NCI-H1092 (cell line): ENCODE data around the gene NOTCH1.

Source experiments
- DNase-seq: peaks from one replicate; lab custom pipeline; 2025; lab: John Stamatoyannopoulos, UW

Gene NOTCH1

DNA sequence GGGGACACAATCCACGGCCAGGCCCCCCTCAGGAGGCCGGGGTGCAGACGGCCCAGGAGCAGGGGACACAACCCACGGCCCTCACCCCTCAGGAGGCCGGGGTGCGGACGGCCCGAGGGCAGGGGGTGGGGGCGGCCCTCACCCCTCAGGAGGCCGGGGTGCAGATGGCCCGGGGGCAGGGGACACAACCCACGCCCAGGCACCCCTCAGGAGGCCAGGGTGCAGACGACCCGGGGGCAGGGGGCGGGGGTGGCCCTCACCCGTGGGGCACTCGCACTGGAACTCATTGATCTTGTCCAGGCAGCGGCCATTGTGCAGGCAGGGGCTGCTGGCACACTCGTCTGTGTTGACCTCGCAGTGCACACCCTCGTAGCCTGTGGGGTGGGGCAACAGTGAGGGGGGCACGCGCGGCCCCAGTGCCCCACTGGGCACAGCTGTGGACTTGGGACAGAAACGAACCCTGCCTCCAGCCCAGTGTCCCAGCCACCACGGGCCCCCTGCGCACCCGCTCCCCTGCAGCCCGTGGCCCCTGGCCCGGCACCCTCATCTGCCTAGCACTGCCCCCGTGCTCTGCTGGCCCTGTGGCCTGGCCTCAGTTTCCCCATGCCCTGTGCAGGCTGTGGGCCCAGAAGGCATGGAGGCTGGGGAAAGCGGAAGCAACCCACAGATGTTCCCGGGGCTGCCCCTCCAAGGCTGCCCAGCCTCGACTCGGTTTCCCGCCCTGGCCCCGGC lies 28.7 kb downstream of the NOTCH1 start:
- no peak for DNase-seq

GRCh38 chr9:136516191-136516654 lies 29.6 kb downstream of the NOTCH1 start:
- DNase-seq = no peak

DNA sequence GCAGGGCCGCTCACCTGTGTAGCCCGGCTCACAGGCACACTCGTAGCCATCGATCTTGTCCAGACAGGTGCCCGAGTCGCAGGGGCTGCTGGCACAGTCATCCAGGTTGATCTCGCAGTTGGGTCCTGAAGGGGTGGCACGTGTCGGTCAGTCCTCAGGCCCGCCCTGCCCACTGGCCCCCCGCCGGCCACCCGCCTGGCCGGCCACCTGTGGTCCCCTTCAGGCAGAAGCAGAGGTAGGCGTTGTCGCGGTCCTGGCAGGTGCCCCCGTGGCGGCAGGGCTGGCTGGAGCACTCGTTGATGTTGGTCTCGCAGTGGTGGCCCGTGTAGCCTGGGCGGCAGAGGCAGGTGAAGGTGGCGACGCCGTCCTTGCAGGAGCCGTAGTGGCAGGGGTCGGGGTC lies 30.6 kb downstream of the NOTCH1 start:
- no peak for DNase-seq

GRCh38 chr9:136514022-136514714 lies 31.7 kb downstream of the NOTCH1 start:
- no peak for DNase-seq

- no peak for DNase-seq
Observed at GRCh38 chr9:136513191-136513590, 32.7 kb downstream of the NOTCH1 start.

DNA sequence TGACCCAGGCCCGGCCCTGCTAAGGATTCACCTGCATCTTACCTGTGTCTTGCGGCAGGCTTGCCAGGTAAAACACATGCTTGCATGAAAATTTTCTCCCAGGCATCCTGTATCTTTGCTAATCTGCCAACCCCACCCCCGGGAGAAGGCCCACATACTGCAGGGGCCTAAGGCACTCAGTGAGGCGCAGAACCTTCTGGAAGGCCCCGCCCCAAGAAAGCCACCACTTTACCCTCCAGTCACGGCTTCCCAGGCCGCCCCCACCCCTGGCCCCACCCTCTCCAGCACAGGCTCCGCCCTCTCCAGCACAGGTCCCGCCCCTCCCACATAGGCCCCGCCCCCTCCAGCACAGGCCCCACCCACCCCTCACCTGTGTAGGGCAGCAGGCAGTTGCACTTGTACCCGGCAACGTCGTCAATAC lies 33.2 kb downstream of the NOTCH1 start:
- no peak for DNase-seq

GRCh38 chr9:136511670-136512592 lies 33.9 kb downstream of the NOTCH1 start:
- DNase-seq = no peak

GRCh38 chr9:136511144-136511669 lies 34.6 kb downstream of the NOTCH1 start:
- DNase-seq = no peak

- no peak for DNase-seq
Observed at GRCh38 chr9:136510561-136510960, 35.3 kb downstream of the NOTCH1 start.

- DNase-seq = no peak
Observed at GRCh38 chr9:136509549-136509948, 36.3 kb downstream of the NOTCH1 start.

- DNase-seq = no peak
Observed at GRCh38 chr9:136508729-136509500, 36.9 kb downstream of the NOTCH1 start.

- no peak for DNase-seq
Observed at GRCh38 chr9:136507992-136508375, 37.9 kb downstream of the NOTCH1 start.

- DNase-seq = no peak
Observed at GRCh38 chr9:136507221-136507991, 38.4 kb downstream of the NOTCH1 start.

- DNase-seq = no peak
Observed at GRCh38 chr9:136506425-136506824, 39.4 kb downstream of the NOTCH1 start.

DNA sequence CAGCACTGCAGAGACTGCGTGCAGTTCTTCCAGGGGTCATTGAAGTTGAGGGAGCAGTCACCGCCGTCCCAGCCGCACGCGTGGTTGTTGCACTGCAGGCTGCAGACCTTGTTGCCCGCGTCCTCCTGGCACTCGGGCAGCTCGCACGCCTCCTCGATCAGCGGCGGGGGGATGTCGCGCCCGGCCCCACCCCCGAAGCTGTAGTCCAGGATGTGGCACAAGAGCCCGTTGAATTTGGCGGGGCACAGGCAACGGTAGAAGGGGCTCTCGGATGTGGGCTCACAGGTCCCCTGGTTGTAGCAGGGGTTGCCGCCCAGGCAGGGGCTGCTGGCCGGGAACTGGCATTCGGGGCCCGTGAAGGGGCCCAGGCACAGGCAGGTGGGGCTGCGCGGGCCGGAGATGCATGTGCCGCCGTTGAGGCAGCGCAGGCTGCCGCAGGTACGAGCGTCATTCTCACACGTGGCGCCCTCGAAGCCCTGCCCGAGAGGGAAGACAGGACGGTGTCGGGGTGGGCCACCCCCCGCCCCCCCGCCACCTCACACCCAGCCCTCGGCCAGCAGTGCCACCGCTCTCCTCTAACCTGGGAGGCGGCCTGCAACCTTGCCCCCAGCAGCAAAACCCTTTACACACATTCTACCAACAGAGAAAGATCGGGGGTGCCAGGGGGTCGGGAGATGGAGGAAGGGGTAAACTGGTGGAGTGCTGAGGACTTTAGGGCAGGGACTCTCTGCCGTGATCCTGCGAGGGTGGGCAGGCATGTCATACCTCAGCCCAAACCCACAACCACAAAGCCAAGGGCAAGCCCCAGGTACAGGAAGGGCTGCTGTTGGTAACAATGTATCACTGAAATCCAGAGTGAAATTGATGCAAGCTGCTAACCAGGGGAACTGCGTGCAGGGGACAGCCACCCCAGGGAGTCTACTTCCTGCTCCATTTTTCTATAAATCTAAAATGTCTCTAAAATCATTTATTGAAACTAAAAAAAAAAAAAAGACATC lies 40.1 kb downstream of the NOTCH1 start:
- DNase-seq = no peak

DNA sequence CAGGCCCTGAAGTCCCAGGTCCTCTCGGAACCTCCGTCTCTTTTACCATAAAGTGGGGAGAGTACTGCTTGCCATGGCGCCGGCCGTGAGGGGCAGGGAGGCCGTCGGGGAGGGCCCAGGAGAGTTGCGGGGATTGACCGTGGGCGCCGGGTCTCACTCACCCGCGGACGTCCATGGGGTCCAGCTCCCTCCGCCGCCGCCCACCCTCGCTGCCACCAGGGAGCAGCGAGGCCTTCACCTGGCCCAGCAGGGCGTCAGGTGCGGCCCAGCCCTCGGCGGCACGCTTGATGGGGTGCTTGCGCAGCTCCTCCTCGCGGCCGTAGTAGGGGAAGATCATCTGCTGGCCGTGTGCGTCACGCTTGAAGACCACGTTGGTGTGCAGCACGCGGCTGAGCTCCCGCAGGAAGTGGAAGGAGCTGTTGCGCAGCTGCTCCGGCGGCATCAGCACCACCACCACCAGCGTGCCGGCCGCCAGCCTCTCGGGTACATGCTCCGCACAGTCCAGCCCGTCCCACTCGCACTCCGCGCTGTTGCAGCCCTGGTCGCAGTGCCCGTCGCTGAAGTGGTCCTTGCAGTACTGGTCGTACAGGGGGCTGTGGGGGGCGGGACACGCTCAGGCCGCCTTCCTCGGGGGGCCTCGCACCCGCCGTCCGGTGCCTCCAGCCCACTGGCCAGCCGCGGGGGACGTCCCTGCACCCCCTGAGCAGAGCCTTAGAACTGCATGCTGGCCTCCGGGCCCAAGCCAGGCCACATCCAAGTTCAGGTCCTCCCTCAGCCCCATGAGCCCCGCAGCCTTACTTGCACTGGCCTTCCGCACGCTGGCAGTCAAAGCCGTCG lies 41.1 kb downstream of the NOTCH1 start:
- DNase-seq = no peak

DNA sequence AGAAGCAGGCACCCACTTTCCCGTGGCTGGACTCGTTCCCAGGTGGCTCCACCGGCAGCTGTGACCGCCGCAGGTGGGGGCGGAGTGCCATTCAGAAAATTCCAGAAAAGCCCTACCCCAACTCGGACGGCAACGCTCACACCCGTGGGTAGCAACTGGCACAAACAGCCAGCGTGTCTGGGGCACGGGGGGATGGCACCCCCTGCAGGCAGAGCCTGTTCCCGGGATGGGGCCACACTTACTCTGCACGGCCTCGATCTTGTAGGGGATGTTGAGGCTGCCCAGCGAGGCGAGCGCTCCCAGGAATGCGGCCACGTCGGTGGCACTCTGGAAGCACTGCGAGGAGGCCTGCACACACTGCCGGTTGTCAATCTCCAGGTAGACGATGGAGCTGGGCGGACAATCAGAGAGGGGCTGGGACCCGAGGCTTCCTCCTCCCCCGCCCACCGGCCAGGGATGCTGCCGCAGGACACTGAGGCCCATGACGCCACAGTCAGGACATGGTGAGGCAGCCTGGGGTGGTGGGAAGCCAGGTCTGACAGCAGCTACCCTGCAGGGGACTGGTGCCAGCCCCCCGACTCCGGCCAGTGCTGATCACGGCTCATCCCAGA lies 42.8 kb downstream of the NOTCH1 start:
- no peak for DNase-seq

- no peak for DNase-seq
Observed at GRCh38 chr9:136502196-136502595, 43.7 kb downstream of the NOTCH1 start.
